HG03521 (cell line): ENCODE data around the gene AFF1.
A peak's percentile ranks its signal among the peaks of the same experiment; 100 is the strongest.
"Not testable (repeated sequence)": the region's sequence is repeated elsewhere in the genome, so short reads cannot be mapped to it uniquely, and the experiment has no call there.

Experiments used
- ATAC-seq: cut with Tn5 transposase; IDR thresholded peaks from one replicate; pipeline ENCODE4 v1.9.1; 2021; ENCODE audit warnings: mild to moderate bottlenecking, moderate library complexity; ENCODE audit not compliant: unreplicated experiment

AFF1 gene

DNA sequence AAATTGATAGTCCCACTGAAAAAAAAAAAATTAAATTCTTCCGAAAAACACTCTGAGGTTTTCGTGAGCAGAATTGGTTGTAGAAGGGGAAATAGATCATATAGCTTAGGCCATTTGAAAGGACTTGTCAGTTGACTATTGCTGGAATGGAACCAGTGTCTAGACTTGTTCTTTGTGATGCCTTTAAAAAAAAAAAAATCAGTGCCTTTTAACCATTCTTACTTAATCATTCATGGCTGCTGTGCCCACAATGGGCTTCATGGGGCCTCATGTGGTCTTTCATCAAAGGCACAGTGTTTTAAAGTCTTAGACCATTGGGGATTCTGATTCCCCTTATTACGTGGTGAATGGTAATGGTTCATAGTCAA, 139.3 kb downstream of the AFF1 start:
- ATAC-seq: peak; percentile 22

DNA sequence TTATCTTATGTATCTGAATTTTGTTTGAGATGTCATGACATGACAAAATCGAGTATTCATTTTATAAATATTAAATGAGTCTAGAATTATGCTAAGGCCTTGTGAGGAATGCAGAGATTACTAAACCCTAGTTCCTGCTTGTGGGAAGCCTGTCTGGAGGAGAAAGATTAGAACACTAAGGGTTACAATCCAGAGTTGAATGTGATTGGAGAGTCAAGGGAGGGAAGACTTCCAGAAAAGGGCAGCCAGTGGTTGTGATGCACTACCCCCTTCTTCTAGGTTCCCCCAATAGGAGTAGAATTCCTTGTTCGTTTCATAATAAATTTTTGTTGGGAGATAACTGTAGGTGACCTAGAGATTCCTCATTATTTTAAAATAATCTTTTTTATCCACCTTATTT, 141.1 kb downstream of the AFF1 start:
- ATAC-seq: no peak

DNA sequence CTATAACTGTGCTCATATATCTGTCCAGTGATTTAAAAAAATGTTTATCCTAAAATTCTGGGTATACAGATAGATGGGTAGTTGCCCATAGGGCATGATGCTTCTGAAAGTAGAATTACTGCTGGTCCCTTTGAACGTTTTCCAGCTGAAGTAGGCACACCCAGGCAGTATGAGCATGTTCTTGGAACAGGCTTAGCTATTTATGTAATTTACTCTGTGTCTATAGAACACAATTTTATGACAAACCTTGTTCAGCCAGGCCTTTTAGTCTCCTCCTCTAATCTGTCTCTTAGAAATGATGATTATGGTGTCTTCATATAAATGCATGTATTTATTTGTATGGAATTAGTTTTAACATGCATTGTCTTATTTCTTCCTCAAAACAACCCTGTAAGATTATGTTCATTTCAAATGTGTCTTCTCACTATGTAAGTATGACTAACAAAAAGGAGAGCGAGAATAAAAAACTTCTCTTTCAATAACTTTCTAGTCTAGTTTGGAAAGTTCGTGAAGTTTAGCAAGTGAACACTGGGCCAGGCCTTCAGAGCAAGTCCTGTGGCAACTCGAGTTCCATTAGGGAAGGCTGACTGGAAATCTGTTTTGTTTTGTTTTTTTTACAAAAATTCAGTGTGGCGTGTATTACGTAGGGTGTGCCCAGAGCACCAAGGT, 142.0 kb downstream of the AFF1 start:
- ATAC-seq: no peak

DNA sequence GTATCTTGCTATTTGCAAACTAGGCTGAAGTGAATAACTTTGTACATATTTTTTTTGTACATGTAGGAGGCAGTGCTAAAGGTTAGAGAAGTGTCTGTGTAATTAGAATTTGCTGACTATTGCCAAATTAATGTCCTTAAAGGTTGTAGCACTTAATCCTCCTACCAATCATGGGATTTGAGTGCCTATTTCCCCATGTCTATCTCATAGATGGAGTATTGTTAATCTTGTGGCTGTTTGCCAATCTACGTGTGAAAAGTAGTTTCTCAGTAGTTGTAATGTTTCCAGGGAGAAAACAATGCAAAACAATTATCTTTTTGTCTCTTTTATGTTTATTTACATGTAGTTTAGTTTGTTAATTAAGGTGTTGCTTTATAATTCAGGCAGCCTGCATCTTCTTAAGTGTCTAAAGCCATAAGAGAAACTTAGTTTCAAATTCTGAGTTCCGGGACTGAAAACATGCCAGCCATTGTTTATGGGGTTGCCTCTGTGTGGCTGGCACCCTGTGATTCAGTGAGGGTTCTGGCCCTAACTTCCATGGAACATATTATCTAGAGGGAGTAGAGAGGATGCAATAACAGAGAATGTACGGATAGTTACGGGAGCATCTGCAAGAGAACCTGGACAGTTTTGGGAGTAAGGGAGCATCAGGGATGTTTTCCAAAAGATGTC, 143.2 kb downstream of the AFF1 start:
- no peak for ATAC-seq

- no peak for ATAC-seq
Observed at GRCh38 chr4:87078987-87079486, 144.2 kb downstream of the AFF1 start.

GRCh38 chr4:87079967-87080366, 145.2 kb downstream of the AFF1 start:
- ATAC-seq: no peak

DNA sequence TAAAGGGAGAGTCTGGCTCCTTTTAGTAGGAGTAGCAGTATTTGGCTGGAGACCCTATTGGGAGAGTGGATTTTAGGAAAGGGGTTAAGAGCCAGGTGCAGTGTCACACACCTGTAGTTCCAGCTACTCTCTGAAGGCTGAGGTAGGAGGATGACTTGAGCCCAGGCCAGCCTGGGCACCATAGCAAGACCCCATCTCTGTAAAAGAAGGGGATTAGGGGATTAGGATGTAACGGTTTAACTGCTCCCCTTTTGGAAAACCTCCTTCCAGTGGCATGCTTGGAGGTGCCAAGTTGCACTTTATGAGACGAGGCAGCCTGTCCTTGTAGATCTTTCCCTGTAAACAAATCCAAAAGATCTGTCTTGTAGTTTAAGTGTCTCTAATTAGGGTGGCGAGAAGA, 145.7 kb downstream of the AFF1 start:
- ATAC-seq: no peak

DNA sequence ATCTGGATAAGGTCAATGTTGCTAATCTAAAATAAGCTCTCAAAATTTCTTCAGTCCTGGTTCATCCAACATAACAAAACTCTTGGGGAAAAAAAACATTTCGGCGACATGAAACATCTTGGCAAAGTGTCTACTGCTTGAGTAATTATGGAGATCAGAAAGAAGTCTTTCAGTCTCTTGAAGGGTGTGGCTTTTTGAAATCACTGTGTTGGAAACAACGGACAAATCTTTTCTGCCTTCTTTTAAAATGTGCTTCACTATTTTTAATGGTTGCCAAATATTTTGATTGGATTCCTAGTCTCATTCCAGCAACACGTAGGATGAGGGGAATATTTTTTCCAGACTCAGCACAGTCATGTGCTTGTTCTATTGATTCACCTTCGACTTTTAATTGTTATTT, 147.0 kb downstream of the AFF1 start:
- ATAC-seq: no peak

DNA sequence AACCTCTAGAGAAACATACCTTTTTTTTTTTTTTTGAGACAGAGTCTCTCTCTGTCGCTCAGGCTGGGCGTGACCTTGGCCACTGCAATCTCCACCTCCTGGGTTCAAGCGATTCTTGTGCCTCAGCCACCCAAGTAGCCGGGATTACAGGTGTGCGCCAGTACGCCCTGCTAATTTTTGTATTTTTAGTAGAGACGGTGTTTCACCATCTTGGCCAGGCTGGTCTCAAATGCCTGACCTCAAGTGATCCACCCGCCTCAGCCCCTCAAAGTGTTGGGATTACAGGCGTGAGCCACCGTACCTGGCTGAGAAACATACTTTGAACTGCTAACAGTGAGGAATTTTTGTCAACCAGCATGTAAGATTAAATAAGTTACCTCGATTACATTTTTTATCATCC, 150.9 kb downstream of the AFF1 start:
- not testable (repeated sequence) for ATAC-seq

DNA sequence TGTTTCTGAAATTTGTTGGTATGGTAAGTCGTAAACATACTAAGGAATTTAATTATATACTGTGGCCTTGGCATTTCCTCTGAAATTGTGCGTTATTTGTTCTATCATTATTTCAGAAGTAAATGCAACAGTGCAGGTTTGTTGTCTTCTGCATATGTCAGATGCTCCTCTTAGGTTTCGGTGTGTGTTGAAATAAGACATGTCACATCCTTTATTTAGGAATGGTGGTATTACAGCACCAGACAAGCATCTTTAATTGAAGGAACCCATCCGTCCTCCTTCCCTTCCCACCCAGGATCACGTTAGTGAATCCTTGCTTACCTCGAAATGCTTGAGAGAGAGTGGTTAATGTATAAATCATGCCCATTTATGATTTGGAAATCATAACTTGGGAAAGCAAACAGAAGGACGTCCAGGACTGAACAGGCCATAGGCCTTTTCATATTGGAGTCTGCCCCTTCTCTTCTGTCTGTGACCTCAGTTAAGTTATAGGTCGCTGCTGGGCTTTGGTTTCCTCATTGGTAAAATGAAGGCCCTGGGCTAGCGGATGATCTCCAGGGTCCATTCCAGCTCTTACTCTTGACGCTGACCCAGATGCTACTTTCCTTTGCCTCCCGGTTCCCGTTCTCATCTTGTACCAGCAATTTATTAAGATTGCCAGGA, 151.5 kb downstream of the AFF1 start:
- ATAC-seq: no peak

- no peak for ATAC-seq
Observed at GRCh38 chr4:87087015-87087414, 152.2 kb downstream of the AFF1 start.

GRCh38 chr4:87087420-87087819, 152.6 kb downstream of the AFF1 start:
- no peak for ATAC-seq

- ATAC-seq: no peak
Observed at GRCh38 chr4:87088186-87088585, 153.4 kb downstream of the AFF1 start.

GRCh38 chr4:87089368-87089767, 154.6 kb downstream of the AFF1 start:
- ATAC-seq: no peak

DNA sequence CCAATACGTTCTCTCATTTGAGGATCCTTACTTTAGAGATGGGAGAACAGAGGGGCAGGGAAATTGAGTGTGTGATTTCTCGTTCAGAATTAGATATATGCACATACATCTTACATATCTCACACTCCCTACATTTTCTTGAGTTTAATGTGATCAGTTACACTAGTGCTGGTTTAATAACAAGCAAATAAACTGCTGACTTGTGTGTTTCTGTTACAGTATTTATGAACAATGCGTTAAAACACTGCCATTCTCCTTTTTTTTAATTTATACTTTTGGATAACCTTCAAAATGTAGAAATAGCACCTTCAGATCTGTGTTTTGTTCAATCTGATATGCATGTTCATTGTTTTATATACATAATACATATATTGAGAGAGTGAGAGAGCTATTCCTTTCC, 155.5 kb downstream of the AFF1 start:
- no peak for ATAC-seq

DNA sequence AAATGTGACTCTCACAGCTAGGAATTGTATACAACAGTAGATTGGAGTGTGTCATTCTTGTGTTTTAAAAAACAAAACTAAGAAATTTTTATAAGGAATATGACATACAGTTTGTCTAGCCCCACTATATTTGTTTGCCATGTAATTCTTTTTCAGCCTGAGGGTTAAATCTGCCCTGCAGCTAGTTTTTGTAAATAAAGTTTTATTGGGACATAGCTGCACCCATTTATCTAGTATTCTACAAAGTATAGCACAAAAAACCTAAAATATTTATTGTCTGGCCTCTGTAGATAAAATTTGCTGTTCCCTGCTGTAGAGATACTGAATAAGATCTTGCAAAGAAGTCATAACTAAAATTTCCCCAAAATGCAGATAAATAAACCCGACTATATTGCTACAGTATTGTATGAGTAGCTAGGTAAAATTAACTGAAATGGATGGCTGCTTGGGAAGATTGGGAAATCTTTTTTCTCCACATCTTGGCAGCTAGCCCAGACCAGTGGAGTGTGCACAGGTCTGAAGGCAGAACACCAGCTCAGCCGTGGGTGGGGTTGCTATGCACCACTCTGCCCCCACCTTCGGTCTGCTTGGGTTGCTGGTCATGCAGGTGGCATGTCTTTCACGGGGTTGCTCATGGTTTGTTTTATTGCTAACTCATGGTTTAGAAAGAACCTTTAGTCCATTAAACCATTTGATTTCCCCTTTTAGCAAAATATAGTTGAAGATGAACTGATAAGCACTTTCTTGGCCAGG, 157.8 kb downstream of the AFF1 start:
- no peak for ATAC-seq

DNA sequence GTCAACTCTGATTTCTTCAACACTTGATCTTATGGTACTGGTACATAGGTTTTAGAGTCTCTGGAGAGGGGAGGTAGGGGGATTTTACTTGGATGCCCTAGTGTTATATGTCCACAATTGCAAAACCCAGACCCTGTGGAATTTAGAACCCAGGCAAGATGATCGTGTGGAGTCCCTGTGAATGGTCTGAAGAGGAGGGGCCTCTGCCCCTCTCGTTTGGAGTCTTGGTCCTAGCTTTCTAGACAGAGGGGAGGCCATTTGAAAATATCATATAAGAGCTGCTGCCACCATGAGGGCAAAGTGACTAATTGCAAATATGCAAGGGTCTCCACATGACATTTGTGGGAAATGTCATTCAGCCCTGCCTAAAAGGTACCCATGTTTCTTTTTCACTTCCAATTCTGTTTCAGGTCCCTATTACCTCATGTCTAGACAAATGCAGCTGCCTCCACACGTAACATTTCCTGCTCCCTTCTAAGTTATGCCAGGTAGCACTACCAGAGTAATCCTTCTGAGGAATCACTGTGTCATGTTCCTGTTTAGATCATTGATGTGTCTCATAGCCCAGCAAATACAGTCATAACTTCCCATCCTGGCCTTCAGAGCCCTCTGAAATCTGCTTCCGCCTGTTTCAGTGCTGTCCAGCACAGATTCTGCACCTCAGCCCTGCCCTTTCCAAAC, 158.8 kb downstream of the AFF1 start:
- peak; percentile 71 for ATAC-seq

- ATAC-seq: no peak
Observed at GRCh38 chr4:87097075-87097474, 162.3 kb downstream of the AFF1 start.

DNA sequence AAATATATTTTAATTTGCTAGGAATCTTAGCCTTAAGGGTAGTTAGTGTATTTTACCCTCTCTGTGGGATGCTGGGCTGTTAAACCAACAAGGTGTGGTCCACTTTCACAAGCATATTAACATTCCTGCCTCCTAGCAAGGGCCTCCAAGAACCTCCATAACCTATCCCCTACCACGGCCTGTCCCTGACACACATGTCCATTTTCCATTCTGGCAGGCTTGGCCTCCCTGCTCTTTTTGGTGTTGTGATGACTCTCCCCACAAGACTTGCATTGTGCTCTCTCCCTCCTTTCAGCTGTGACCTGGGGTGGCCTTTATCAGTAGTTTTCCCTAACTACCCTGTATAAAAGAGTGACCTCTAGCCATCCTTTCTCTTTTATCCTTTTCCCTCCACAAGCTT, 165.4 kb downstream of the AFF1 start:
- ATAC-seq: no peak

DNA sequence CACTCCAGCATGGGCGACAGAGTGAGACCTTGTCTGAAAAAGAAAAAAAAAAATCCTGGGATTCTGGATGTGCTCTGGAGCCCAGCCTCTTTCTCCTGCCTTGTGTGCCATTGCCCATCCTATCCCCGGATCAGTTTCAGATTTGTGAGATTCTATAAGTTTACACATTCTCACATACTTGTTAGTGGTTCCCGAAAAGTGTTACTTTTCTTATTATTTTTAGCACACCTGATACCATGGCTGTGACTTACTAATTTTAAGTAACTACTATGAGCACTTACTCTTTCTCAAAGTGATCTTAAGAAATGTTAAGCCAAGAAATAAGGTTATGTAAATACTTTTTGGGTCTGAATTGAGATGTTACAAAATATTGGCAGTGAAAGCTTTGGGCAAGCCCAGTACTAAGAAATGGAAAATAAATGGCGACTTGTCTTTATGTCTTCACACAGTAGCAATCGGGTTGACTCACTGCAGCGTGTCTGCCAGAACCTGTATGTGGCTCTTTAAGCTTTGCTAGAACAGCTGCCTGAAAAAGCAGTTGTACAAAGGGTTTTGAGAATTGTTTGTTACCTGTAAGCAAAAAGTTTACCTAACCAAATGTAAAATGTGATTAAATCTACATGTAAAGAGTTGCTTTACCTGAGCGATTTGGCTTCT, 166.9 kb downstream of the AFF1 start:
- no peak for ATAC-seq
